ENCODE data around the gene TNRC18. TPM values are rescaled to one million over a fixed set of nuclear protein-coding genes. Genes with fewer than 3 reads are reported as not detected.
"Not testable (repeated sequence)": the region's sequence is repeated elsewhere in the genome, so short reads cannot be mapped to it uniquely, and the experiment has no call there.

Gene TNRC18
- total and polyA plus RNA-seq, 4 donors = 42.5 to 130 (median 80.2) TPM

DNA sequence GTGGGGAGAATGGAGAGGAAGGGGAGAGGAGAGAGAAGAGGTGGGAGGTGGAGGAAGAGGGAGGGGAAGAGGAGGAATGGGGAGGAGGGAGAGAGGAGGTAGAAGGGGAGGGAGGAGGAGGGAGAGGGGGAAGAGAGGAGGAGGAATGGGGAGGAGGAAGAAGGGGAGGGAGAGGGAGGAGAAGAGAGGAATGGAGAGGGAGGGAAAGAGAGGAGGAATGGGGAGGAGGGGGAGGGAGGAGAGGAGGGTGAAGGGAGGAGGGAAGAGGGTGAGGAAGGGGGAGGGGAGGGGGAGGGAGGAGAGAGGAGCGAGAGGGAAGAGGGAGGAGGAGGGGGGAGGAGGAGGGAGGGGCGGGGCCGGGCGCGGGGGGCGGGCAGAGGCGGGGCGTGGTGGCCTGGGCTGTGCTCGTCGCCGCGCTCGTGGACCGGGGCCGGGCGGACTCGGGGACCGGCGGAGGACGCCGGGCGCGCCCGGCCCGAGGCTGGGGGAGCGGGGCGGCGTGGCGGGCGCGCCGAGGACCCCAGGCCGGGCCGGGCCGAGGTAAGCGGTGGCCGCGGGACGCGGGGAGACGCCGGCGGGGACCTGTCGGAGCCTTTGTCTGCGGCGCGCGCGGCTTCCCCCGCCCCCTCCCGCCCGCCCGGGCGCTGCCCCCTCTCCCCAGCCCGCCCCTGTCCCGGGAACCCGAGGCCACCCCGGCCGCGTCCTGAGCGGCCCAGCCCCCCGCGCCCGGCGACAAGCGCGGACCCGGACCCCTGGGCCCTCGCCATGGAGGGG, 140.9 kb downstream of the TNRC18 start, which contains the start of gene SLC29A4:
SLC29A4 (plus strand) TSS at position 401 of the 774 bp plus-strand sequence. CDS start 4,874 bp downstream, outside the sequence.
- H3K4me1 ChIP-seq (ENCODE audit: control insufficient read depth, insufficient read depth, low read length) = peaks cover 20% of the 10 kb centered on the region
- WGBS (ENCODE audit: insufficient coverage) = under 1% methylated on average over 65 of the region's 69 CpGs
- no peaks in the 10 kb centered on the region for H3K27me3 ChIP-seq (ENCODE audit: control insufficient read depth, insufficient read depth, low read length)
- H3K4me3 ChIP-seq (ENCODE audit: low read depth, low read length) = peak within 1 kb of the TSS; percentile 35
- peak in 2 of 6 donors; percentile 77 to 86 for DNase-seq (ENCODE audit: low read depth in 4 of 6, low spot score in 6 of 6)
- H3K27ac ChIP-seq (ENCODE audit: low read depth, low read length) = no peak within 1 kb of the TSS
- H3K36me3 ChIP-seq (ENCODE audit: control insufficient read depth, insufficient read depth, low read length) = peaks cover 9% of the 10 kb centered on the region
- H3K9me3 ChIP-seq (ENCODE audit: control insufficient read depth, insufficient read depth, low read length) = no peaks in the 10 kb centered on the region

DNA sequence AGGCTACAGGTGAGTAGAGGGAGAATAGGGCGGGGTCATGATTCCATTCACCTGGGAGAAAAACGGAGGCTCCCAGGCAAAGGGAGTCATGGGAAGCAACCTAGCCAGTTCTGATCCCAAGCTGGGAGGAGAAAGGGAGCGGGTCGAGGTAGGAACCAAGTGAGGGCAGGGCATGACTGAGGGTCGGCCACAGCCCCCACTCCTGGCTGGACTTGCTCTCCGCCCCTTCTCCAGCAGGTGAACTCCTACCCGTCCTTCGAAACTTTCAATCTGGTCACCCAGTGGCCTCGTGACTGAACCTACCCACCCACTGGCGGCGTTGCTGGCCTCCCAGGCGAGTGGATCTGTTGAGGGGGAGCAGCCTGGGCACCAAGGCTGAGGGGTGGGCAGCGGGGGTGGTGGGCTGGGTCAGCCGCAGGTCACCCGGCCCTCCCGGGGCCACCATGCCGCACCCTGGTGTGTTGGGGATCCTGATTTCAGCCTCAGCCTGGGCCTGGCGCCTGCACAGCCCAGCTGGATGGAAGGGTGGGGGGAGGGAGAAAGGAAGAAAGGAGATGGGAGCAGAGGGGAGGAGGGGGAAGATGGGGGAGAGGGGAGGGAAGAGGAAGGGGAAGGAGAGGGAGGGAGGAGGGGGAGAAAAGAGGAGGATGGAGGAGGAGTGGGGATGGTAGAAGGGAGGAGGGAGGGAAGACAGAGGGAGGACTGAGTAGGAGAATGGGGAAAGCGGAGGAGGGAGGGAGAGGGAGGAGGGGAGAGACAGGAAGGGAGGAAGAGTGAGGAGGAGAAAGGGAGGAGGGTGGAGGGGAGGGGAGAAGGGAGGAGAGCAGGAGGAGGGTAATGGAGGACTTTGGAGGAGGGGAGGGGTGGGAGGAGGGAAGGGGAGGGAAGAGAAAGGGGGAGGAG, 141.8 kb downstream of the TNRC18 start:
- not testable (repeated sequence) for H3K27me3 ChIP-seq (ENCODE audit: control insufficient read depth, insufficient read depth, low read length); H3K27ac ChIP-seq (ENCODE audit: low read depth, low read length); H3K36me3 ChIP-seq (ENCODE audit: control insufficient read depth, insufficient read depth, low read length); H3K4me3 ChIP-seq (ENCODE audit: low read depth, low read length); H3K9me3 ChIP-seq (ENCODE audit: control insufficient read depth, insufficient read depth, low read length)
- WGBS (ENCODE audit: insufficient coverage) = 37% methylated on average over 13 of the region's 19 CpGs
- peaks cover 20% of the 10 kb centered on the region for H3K4me1 ChIP-seq (ENCODE audit: control insufficient read depth, insufficient read depth, low read length)
- peak in 1 of 6 donors; percentile 22 for DNase-seq (ENCODE audit: low read depth in 4 of 6, low spot score in 6 of 6)

GRCh38 chr7:5279734-5280133, 143.9 kb downstream of the TNRC18 start:
- no peak for DNase-seq (ENCODE audit: low read depth in 4 of 6, low spot score in 6 of 6)
- Histone ChIP-seq H3K27ac (ENCODE audit: low read depth, low read length) (no peak overlapping the region), H3K36me3 (ENCODE audit: control insufficient read depth, insufficient read depth, low read length) (no peaks in the 10 kb centered on the region), H3K4me3 (ENCODE audit: low read depth, low read length) (no peak overlapping the region), H3K4me1 (ENCODE audit: control insufficient read depth, insufficient read depth, low read length) (peaks cover 20% of the 10 kb centered on the region), H3K9me3 (ENCODE audit: control insufficient read depth, insufficient read depth, low read length) (no peaks in the 10 kb centered on the region), H3K27me3 (ENCODE audit: control insufficient read depth, insufficient read depth, low read length) (no peaks in the 10 kb centered on the region)
- WGBS (ENCODE audit: insufficient coverage) = 52% methylated on average over 2 of the region's 4 CpGs

- peak in 1 of 6 donors; percentile 58 for DNase-seq (ENCODE audit: low read depth in 4 of 6, low spot score in 6 of 6)
- H3K4me1 ChIP-seq (ENCODE audit: control insufficient read depth, insufficient read depth, low read length) = peaks cover 13% of the 10 kb centered on the region
- WGBS (ENCODE audit: insufficient coverage) = 60% methylated on average over 3 of the region's 7 CpGs
- H3K36me3 ChIP-seq (ENCODE audit: control insufficient read depth, insufficient read depth, low read length) = no peaks in the 10 kb centered on the region
- H3K27ac ChIP-seq (ENCODE audit: low read depth, low read length) = no peak overlapping the region
- H3K4me3 ChIP-seq (ENCODE audit: low read depth, low read length) = no peak overlapping the region
- no peaks in the 10 kb centered on the region for H3K9me3 ChIP-seq (ENCODE audit: control insufficient read depth, insufficient read depth, low read length)
- H3K27me3 ChIP-seq (ENCODE audit: control insufficient read depth, insufficient read depth, low read length) = no peaks in the 10 kb centered on the region
Observed at GRCh38 chr7:5278766-5279165, 144.9 kb downstream of the TNRC18 start.

DNA sequence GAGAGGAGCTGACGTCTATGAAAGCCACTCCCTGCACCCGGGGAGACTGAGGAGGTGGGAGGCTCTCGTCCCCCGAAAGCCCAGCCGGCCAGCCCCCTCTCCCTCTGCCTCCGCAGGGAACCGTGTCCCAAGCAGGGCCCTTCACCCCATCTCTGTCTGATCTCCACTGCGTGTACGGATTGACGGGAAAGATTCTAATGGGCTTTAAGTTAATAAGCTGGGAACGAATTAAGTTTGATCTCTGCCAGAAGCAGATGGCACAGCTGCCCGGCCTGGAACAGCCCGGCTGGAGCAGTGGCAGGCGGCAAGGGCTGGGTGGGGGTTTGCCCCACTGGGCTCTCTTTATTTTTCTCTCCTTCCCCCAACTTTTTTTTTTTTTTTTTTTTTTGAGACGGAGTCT, 147.0 kb downstream of the TNRC18 start:
- 86% methylated on average over 7 of the region's 15 CpGs for WGBS (ENCODE audit: insufficient coverage)
- Histone ChIP-seq H3K36me3 (ENCODE audit: control insufficient read depth, insufficient read depth, low read length) (no peaks in the 10 kb centered on the region), H3K27ac (ENCODE audit: low read depth, low read length) (no peak overlapping the region)

DNA sequence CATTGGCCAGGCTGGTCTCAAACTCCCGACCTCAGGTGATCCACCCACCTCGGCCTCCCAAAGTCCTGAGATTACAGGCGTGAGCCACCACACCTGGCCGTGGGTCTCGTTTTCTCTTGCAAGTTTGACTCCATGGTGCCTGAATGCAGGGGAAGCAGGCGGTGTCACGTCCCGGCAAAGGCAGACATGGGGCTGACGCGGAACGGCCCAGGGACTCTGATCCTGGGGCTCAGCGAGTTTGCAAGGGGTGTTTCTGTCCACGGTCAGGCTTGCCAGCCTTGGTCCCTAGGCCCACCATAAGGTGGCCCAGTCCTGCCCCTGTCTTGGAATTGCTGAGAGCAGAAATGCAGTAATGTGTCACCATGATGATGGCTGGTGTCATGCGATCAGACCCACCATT, 147.5 kb downstream of the TNRC18 start:
- not testable (repeated sequence) for H3K4me3 ChIP-seq (ENCODE audit: low read depth, low read length); H3K9me3 ChIP-seq (ENCODE audit: control insufficient read depth, insufficient read depth, low read length); H3K27me3 ChIP-seq (ENCODE audit: control insufficient read depth, insufficient read depth, low read length); H3K36me3 ChIP-seq (ENCODE audit: control insufficient read depth, insufficient read depth, low read length); H3K27ac ChIP-seq (ENCODE audit: low read depth, low read length); DNase-seq (ENCODE audit: low read depth in 4 of 6, low spot score in 6 of 6)
- 91% methylated on average over 13 of the region's 14 CpGs for WGBS (ENCODE audit: insufficient coverage)
- H3K4me1 ChIP-seq (ENCODE audit: control insufficient read depth, insufficient read depth, low read length) = peaks cover 11% of the 10 kb centered on the region

More for the DNA sequence above, 147.0 kb downstream of the TNRC18 start:
- no peaks in the 10 kb centered on the region for H3K9me3 ChIP-seq (ENCODE audit: control insufficient read depth, insufficient read depth, low read length)
- H3K4me3 ChIP-seq (ENCODE audit: low read depth, low read length) = no peak overlapping the region
- H3K4me1 ChIP-seq (ENCODE audit: control insufficient read depth, insufficient read depth, low read length) = peaks cover 11% of the 10 kb centered on the region
- DNase-seq (ENCODE audit: low read depth in 4 of 6, low spot score in 6 of 6) = no peak
- H3K27me3 ChIP-seq (ENCODE audit: control insufficient read depth, insufficient read depth, low read length) = no peaks in the 10 kb centered on the region

- not testable (repeated sequence) for H3K27ac ChIP-seq (ENCODE audit: low read depth, low read length)
Observed at GRCh38 chr7:5275510-5275909, 148.1 kb downstream of the TNRC18 start.

DNA sequence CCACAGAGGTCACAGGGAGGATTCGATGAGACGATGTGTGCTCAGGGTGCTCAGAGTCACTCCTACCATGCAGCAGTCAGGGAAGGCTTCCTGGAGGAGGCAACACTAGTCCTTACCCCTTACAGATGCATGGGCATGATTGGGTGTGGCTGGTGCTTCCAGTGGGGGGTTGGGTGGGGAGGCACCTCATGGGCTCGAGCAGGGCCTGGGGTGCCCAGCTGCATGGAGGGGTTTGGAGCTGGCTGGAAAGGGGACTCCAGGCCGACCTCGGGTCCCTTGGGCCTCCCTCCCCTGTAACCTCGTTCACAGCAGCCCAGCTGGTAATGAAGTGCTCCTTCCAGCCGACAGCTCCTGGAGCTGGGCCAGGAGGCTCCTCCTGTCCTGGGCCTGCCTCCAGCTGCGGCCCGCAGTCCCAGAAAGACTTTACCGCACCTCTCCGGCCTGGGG, 148.6 kb downstream of the TNRC18 start:
- not testable (repeated sequence) for H3K27ac ChIP-seq (ENCODE audit: low read depth, low read length); H3K36me3 ChIP-seq (ENCODE audit: control insufficient read depth, insufficient read depth, low read length); H3K9me3 ChIP-seq (ENCODE audit: control insufficient read depth, insufficient read depth, low read length); DNase-seq (ENCODE audit: low read depth in 4 of 6, low spot score in 6 of 6); H3K27me3 ChIP-seq (ENCODE audit: control insufficient read depth, insufficient read depth, low read length); H3K4me3 ChIP-seq (ENCODE audit: low read depth, low read length)
- WGBS (ENCODE audit: insufficient coverage) = 29% methylated on average over 5 of the region's 11 CpGs
- H3K4me1 ChIP-seq (ENCODE audit: control insufficient read depth, insufficient read depth, low read length) = peaks cover 11% of the 10 kb centered on the region

More at GRCh38 chr7:5275510-5275909, 148.1 kb downstream of the TNRC18 start:
- no CpG with 5 or more reads among the region's 10 CpGs for WGBS (ENCODE audit: insufficient coverage)
- H3K9me3 ChIP-seq (ENCODE audit: control insufficient read depth, insufficient read depth, low read length); H3K27me3 ChIP-seq (ENCODE audit: control insufficient read depth, insufficient read depth, low read length); H3K36me3 ChIP-seq (ENCODE audit: control insufficient read depth, insufficient read depth, low read length); H3K4me3 ChIP-seq (ENCODE audit: low read depth, low read length): not testable (repeated sequence)
- peaks cover 11% of the 10 kb centered on the region for H3K4me1 ChIP-seq (ENCODE audit: control insufficient read depth, insufficient read depth, low read length)
- peak in 2 of 6 donors; percentile 46 to 58 for DNase-seq (ENCODE audit: low read depth in 4 of 6, low spot score in 6 of 6)

DNA sequence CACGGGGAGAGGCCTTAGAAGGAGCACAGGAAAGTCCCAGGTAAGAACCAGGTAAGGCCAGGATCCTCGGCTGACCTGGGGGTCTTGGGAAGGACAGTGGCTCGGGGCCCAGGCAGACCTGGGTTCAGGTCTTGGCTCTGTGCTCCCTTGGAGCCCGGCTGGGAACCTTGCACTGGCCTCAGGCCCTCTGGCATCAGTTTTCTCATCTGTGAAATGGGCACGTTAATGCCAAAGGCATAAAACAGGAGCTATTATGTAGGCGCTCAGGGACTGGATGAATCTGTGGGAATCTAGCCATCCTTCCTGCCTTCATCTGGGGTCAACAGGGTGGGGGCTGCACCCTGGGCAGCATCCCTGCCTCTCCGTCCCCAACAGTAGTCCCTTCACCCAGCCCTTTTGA, 149.2 kb downstream of the TNRC18 start:
- Histone ChIP-seq H3K27ac (ENCODE audit: low read depth, low read length) (no peak overlapping the region), H3K4me1 (ENCODE audit: control insufficient read depth, insufficient read depth, low read length) (peaks cover 11% of the 10 kb centered on the region), H3K36me3 (ENCODE audit: control insufficient read depth, insufficient read depth, low read length) (no peaks in the 10 kb centered on the region), H3K9me3 (ENCODE audit: control insufficient read depth, insufficient read depth, low read length) (no peaks in the 10 kb centered on the region), H3K4me3 (ENCODE audit: low read depth, low read length) (no peak overlapping the region), H3K27me3 (ENCODE audit: control insufficient read depth, insufficient read depth, low read length) (no peaks in the 10 kb centered on the region)
- WGBS (ENCODE audit: insufficient coverage) = 90% methylated on average over 7 of the region's 7 CpGs
- no peak for DNase-seq (ENCODE audit: low read depth in 4 of 6, low spot score in 6 of 6)
